CD4-positive, alpha-beta T cell treated with Interleukin-17A for 1 hour (primary cell): Measurements from ENCODE around the gene ARHGEF17.

ENCODE experiments used
- DNase-seq: peaks from one replicate; pipeline ENCODE4 v3.0.0-alpha.2; 2020

Gene ARHGEF17

GRCh38 chr11:73316422-73316821, 8.3 kb downstream of the ARHGEF17 start:
- DNase-seq, result no peak

GRCh38 chr11:73317373-73317772, 9.3 kb downstream of the ARHGEF17 start:
- no peak for DNase-seq

- DNase-seq, result no peak
Measured at GRCh38 chr11:73317803-73318202, 9.7 kb downstream of the ARHGEF17 start.

- no peak for DNase-seq
Measured at GRCh38 chr11:73318501-73319011, 10.5 kb downstream of the ARHGEF17 start.

GRCh38 chr11:73320763-73321603, 12.9 kb downstream of the ARHGEF17 start:
- DNase-seq, result no peak

- no peak for DNase-seq
Measured at GRCh38 chr11:73321604-73322381, 13.7 kb downstream of the ARHGEF17 start.

GRCh38 chr11:73322382-73323306, 14.6 kb downstream of the ARHGEF17 start:
- DNase-seq, result no peak

GRCh38 chr11:73323464-73323863, 15.4 kb downstream of the ARHGEF17 start:
- no peak for DNase-seq

GRCh38 chr11:73324116-73324515, 16.0 kb downstream of the ARHGEF17 start:
- no peak for DNase-seq

- no peak for DNase-seq
Measured at GRCh38 chr11:73324665-73325035, 16.6 kb downstream of the ARHGEF17 start.

GRCh38 chr11:73325036-73325981, 17.2 kb downstream of the ARHGEF17 start:
- DNase-seq, result no peak

- DNase-seq, result no peak
Measured at GRCh38 chr11:73326929-73327811, 19.1 kb downstream of the ARHGEF17 start.

- no peak for DNase-seq
Measured at GRCh38 chr11:73327812-73328364, 19.8 kb downstream of the ARHGEF17 start.

- DNase-seq, result no peak
Measured at GRCh38 chr11:73330569-73331093, 22.6 kb downstream of the ARHGEF17 start.

GRCh38 chr11:73331138-73331916, 23.3 kb downstream of the ARHGEF17 start:
- DNase-seq, result no peak

- no peak for DNase-seq
Measured at GRCh38 chr11:73333173-73333572, 25.1 kb downstream of the ARHGEF17 start.

GRCh38 chr11:73333640-73334383, 25.7 kb downstream of the ARHGEF17 start:
- no peak for DNase-seq
